Astrocyte (in vitro differentiated cells and primary cell): Measurements from ENCODE around the gene SETD2.

Experiments used
- EZH2 ChIP-seq: IDR thresholded peaks from 2 replicates; pipeline ENCODE4 v1.6.1; 2012; ENCODE audit warnings: mild to moderate bottlenecking, low read length, inconsistent platforms; ENCODE audit not compliant: insufficient read depth
- TF ChIP-seq, protein P1 (sequence below): IDR thresholded peaks from 2 replicates; pipeline ENCODE4 v1.5.1; 2011; ENCODE audit warnings: low read depth, mild to moderate bottlenecking, inconsistent platforms, low read length, moderate library complexity; ENCODE audit not compliant: insufficient read depth

DNA sequence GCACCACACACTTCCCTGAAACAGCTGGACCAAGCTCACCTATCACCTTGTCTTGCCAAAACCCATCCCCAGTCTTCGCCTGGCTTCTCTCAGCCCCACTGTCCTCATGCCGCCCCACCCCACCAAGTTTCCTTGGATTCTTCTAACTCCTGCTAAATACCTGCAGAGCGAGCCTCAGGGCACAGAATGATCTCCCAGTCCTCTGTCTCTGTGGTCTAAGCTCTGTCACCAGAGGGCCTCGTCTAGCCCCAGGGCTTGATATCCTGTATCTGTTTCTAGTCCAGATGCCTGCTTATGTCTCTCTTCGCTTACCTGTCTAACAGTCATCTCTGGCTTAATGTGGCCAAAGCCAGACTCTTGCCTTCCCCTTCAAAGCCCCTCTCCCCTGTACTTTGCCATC lies 197.1 kb downstream of the SETD2 start:
- TF ChIP-seq, protein P1, sequence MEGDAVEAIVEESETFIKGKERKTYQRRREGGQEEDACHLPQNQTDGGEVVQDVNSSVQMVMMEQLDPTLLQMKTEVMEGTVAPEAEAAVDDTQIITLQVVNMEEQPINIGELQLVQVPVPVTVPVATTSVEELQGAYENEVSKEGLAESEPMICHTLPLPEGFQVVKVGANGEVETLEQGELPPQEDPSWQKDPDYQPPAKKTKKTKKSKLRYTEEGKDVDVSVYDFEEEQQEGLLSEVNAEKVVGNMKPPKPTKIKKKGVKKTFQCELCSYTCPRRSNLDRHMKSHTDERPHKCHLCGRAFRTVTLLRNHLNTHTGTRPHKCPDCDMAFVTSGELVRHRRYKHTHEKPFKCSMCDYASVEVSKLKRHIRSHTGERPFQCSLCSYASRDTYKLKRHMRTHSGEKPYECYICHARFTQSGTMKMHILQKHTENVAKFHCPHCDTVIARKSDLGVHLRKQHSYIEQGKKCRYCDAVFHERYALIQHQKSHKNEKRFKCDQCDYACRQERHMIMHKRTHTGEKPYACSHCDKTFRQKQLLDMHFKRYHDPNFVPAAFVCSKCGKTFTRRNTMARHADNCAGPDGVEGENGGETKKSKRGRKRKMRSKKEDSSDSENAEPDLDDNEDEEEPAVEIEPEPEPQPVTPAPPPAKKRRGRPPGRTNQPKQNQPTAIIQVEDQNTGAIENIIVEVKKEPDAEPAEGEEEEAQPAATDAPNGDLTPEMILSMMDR, result no peak
- TF ChIP-seq EZH2, result no peak
